ENCODE data around the gene PUS1.
A peak's percentile ranks its signal among the peaks of the same experiment; 100 is the strongest.
"Not testable (repeated sequence)": the region's sequence is repeated elsewhere in the genome, so short reads cannot be mapped to it uniquely, and the experiment has no call there.

Gene PUS1

GRCh38 chr12:131960590-131961325 is 31.7 kb downstream of the PUS1 start:
- DNase-seq (ENCODE audit: low spot score), result not testable (repeated sequence)

GRCh38 chr12:131961328-131961727 is 32.3 kb downstream of the PUS1 start:
- DNase-seq (ENCODE audit: low spot score), result not testable (repeated sequence)

- no peak for DNase-seq (ENCODE audit: low spot score)
Measured at GRCh38 chr12:131962069-131962468, 33.0 kb downstream of the PUS1 start.

- no peak for DNase-seq (ENCODE audit: low spot score)
Measured at GRCh38 chr12:131963381-131963780, 34.3 kb downstream of the PUS1 start.

- DNase-seq (ENCODE audit: low spot score), result no peak
Measured at GRCh38 chr12:131965073-131965472, 36.0 kb downstream of the PUS1 start.

GRCh38 chr12:131971226-131971625 is 42.1 kb downstream of the PUS1 start:
- no peak for DNase-seq (ENCODE audit: low spot score)

GRCh38 chr12:131975228-131975627 is 46.2 kb downstream of the PUS1 start:
- no peak for DNase-seq (ENCODE audit: low spot score)

- DNase-seq (ENCODE audit: low spot score), result no peak
Measured at GRCh38 chr12:131979606-131980005, 50.5 kb downstream of the PUS1 start.

GRCh38 chr12:131980263-131980662 is 51.2 kb downstream of the PUS1 start:
- no peak for DNase-seq (ENCODE audit: low spot score)

- no peak for DNase-seq (ENCODE audit: low spot score)
Measured at GRCh38 chr12:131981388-131981787, 52.3 kb downstream of the PUS1 start.

GRCh38 chr12:131982041-131982440 is 53.0 kb downstream of the PUS1 start:
- DNase-seq (ENCODE audit: low spot score), result no peak

- DNase-seq (ENCODE audit: low spot score), result no peak
Measured at GRCh38 chr12:131983026-131983425, 54.0 kb downstream of the PUS1 start.

GRCh38 chr12:131983554-131983953 is 54.5 kb downstream of the PUS1 start:
- no peak for DNase-seq (ENCODE audit: low spot score)

- DNase-seq (ENCODE audit: low spot score), result no peak
Measured at GRCh38 chr12:131984334-131984733, 55.3 kb downstream of the PUS1 start.

- DNase-seq (ENCODE audit: low spot score), result not testable (repeated sequence)
Measured at GRCh38 chr12:131985510-131985875, 56.4 kb downstream of the PUS1 start.

GRCh38 chr12:131986361-131986760 is 57.3 kb downstream of the PUS1 start:
- DNase-seq (ENCODE audit: low spot score), result no peak

- DNase-seq (ENCODE audit: low spot score), result peak; percentile 34
Measured at GRCh38 chr12:131986910-131987309, 57.8 kb downstream of the PUS1 start.

GRCh38 chr12:131987552-131987951 is 58.5 kb downstream of the PUS1 start:
- DNase-seq (ENCODE audit: low spot score), result no peak

- no peak for DNase-seq (ENCODE audit: low spot score)
Measured at GRCh38 chr12:131988054-131988796, 59.1 kb downstream of the PUS1 start.

- DNase-seq (ENCODE audit: low spot score), result no peak
Measured at GRCh38 chr12:131989021-131989420, 59.9 kb downstream of the PUS1 start.

GRCh38 chr12:131990066-131990979 is 61.2 kb downstream of the PUS1 start:
- peak; percentile 74 for DNase-seq (ENCODE audit: low spot score)

- DNase-seq (ENCODE audit: low spot score), result no peak
Measured at GRCh38 chr12:131990980-131991305, 61.9 kb downstream of the PUS1 start.

All from iPS-NIHi11 (cell line).